HL-60 (cell line): ENCODE data around the gene PPCDC.

Source experiments
- DNase-seq, 2 experiments: peaks; one replicate each; pipeline ENCODE4 v3.0.0-alpha.2; 2010 to 2020; ENCODE audit warnings: low read depth in 1 of 2, low spot score in 1 of 2
- H3K27ac ChIP-seq: fragments of 250-450 bp; sonication (Bioruptor Pico); replicated peaks from 2 replicates; pipeline ENCODE4 v1.5.1; 2020; ENCODE audit warnings: mild to moderate bottlenecking, moderate library complexity
- H3K27me3 ChIP-seq: fragments of 250-450 bp; sonication (Bioruptor Pico); 2 replicates; pipeline ENCODE4 v1.5.1; 2021; ENCODE audit warnings: mild to moderate bottlenecking, moderate library complexity; ENCODE audit not compliant: insufficient read depth, poor library complexity, severe bottlenecking
- H3K4me3 ChIP-seq: replicated peaks from 2 replicates; pipeline ENCODE4 v1.5.1; 2011; ENCODE audit warnings: mild to moderate bottlenecking, control low read depth, low read length; ENCODE audit not compliant: insufficient read depth
- CTCF ChIP-seq: IDR thresholded peaks from one replicate; pipeline ENCODE4 v1.5.1; 2011; ENCODE audit warnings: low read length, control low read depth, inconsistent platforms; ENCODE audit not compliant: insufficient read depth
- GABPA ChIP-seq: IDR thresholded peaks from 2 replicates; pipeline ENCODE4 v1.6.1; 2012; ENCODE audit warnings: low read depth
- POLR2AphosphoS5 ChIP-seq: IDR thresholded peaks from 2 replicates; pipeline ENCODE4 v1.6.1; 2012; ENCODE audit warnings: low read depth
- REST ChIP-seq: IDR thresholded peaks from 2 replicates; pipeline ENCODE4 v1.6.1; 2012; ENCODE audit warnings: low read depth; ENCODE audit not compliant: insufficient replicate concordance
- SPI1 ChIP-seq: IDR thresholded peaks from 2 replicates; pipeline ENCODE4 v1.6.1; 2012; ENCODE audit warnings: low read depth, mild to moderate bottlenecking, borderline replicate concordance

PPCDC gene

GRCh38 chr15:75061272-75061671, 37.9 kb downstream of the PPCDC start:
- TF ChIP-seq SPI1, result peak; percentile 3; the same call in 1 of the 2 replicates
- no peak for TF ChIP-seq REST
- TF ChIP-seq GABPA, result no peak
- 0 out of 2 replicates have a peak, but pooled peaks have one; percentile 20 for TF ChIP-seq POLR2AphosphoS5
- Histone ChIP-seq H3K27me3 (no peaks in the 10 kb centered on the region), H3K27ac (peak overlapping the region; percentile 54), H3K4me3 (no peak overlapping the region)
- peak in 1 of 2 experiments; percentile 88 for DNase-seq

GRCh38 chr15:75062706-75063105, 39.3 kb downstream of the PPCDC start:
- Histone ChIP-seq H3K4me3 (no peak overlapping the region), H3K27ac (no peak overlapping the region), H3K27me3 (no peaks in the 10 kb centered on the region)
- DNase-seq, result no peak
- TF ChIP-seq CTCF (no peak), POLR2AphosphoS5 (no peak), REST (no peak), SPI1 (no peak), GABPA (no peak)

- TF ChIP-seq CTCF, result no peak
- no peak for TF ChIP-seq SPI1
- no peak for TF ChIP-seq POLR2AphosphoS5
- no peak for TF ChIP-seq GABPA
- no peak for TF ChIP-seq REST
- no peak for DNase-seq
Measured at GRCh38 chr15:75063338-75063737, 39.9 kb downstream of the PPCDC start.

More at GRCh38 chr15:75063338-75063737, 39.9 kb downstream of the PPCDC start:
- no peak overlapping the region for H3K27ac ChIP-seq
- no peak overlapping the region for H3K4me3 ChIP-seq
- H3K27me3 ChIP-seq, result no peaks in the 10 kb centered on the region
